HUES64 (cell line): ENCODE data around the gene GAS6.

Experiments used
- H3K27ac ChIP-seq: 2 replicates; pipeline ENCODE4 v1.7.0; 2013; ENCODE audit warnings: low read depth, low read length, inconsistent platforms
- H3K27me3 ChIP-seq: 2 replicates; pipeline ENCODE4 v1.6.1; 2013; ENCODE audit warnings: mild to moderate bottlenecking, low read length; ENCODE audit not compliant: insufficient read depth
- H3K36me3 ChIP-seq: 2 replicates; pipeline ENCODE4 v1.6.1; 2013; ENCODE audit warnings: mild to moderate bottlenecking, low read length; ENCODE audit not compliant: insufficient read depth
- H3K4me1 ChIP-seq: 2 replicates; pipeline ENCODE4 v1.6.1; 2013; ENCODE audit warnings: mild to moderate bottlenecking, low read length, moderate library complexity; ENCODE audit not compliant: insufficient read depth
- H3K4me3 ChIP-seq: 2 replicates; pipeline ENCODE4 v1.5.1; 2013; ENCODE audit warnings: mild to moderate bottlenecking, low read length, moderate library complexity
- H3K9ac ChIP-seq: 2 replicates; pipeline ENCODE4 v1.6.1; 2013; ENCODE audit warnings: mild to moderate bottlenecking, low read depth, low read length
- H3K9me3 ChIP-seq: 2 replicates; pipeline ENCODE4 v1.6.1; 2013; ENCODE audit warnings: low read depth, low read length; ENCODE audit not compliant: insufficient read depth
- WGBS: fragments of 150-250, 120-280 bp; methylation state at CpG from one replicate; pipeline ENCODE4 v1.1.7; 2013; ENCODE audit warnings: missing lambda C conversion rate; 5-methylcytosine and 5-hydroxymethylcytosine counted together

GAS6 gene

DNA sequence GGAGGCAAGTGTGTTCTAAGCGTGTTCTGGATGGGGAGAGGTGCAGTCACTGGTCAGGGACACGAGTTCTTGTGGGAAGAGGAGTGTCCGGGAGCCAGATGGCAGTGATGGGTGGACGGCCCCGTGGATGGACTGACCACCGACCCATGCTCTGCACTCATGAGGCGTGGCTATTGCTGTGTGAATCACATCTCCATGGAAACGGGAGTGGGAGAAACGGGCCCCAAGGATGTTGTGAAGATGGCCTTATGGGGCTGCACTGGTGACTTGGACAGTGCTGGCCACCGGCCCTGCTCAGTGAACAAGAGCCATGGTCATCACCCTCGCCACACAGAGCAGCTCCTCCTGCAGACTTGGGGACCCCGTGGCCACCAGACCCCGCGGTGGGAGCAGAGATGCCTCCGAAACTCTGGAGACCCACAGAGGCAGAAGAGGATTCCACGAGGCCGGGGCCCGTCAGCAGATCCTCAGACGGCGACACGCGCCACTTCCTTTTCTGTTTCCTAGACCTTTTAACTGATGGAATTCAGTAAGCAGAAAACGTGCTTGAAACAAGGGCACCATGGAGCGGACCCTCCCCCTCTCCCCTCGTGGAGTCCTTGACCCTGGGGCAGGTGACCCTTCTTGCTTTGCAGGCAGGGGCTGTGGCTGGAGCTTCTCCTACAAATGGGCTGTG, 47.5 kb downstream of the GAS6 start:
- Histone ChIP-seq H3K9me3 (no peaks in the 10 kb centered on the region), H3K9ac (no peak overlapping the region), H3K36me3 (no peaks in the 10 kb centered on the region), H3K27me3 (no peaks in the 10 kb centered on the region), H3K27ac (no peak overlapping the region), H3K4me1 (no peaks in the 10 kb centered on the region), H3K4me3 (no peak overlapping the region)
- 87% methylated on average over 25 of the region's 25 CpGs for WGBS

DNA sequence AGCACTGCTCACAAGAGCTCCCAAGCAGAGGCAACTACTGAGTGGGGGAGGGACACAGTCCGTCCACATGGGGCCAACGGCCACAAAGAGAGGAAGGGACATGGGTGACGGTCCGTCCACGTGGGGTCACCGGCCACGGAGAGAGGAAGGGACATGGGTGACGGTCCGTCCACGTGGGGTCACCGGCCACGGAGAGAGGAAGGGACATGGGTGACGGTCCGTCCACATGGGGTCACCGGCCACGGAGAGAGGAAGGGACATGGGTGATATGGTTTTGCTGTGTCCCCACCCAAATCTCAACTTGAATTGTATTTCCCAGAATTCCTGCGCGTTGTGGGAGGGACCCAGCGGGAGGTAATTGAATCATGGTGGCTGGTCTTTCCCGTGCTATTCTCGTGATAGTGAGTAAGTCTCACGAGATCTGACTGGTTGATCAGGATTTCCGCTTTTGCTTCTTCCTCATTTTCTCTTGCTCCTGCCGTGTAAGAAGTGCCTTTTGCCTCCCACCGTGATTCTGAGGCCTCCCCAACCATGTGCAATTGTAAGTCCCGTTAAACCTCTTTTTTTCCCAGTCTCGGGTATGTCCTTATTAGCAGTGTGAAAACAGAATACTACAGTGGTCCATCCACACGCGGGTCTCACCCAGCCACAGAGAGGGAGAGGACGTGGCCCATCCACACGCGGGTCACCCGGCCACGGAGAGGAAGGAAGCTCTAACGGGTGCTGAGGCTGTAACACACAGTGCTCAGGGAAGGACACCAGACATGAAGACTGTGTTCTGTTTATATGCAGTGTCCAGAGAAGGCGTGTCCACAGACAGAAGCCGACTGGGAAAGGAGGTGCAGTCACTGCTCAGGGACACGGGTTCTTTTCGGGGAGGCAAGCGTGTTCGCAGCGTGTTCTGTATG, 48.5 kb downstream of the GAS6 start:
- Histone ChIP-seq H3K27me3 (no peaks in the 10 kb centered on the region), H3K27ac (no peak overlapping the region), H3K36me3 (no peaks in the 10 kb centered on the region), H3K9me3 (no peaks in the 10 kb centered on the region), H3K4me3 (no peak overlapping the region), H3K9ac (no peak overlapping the region), H3K4me1 (no peaks in the 10 kb centered on the region)
- WGBS = 92% methylated on average over 42 of the region's 42 CpGs

DNA sequence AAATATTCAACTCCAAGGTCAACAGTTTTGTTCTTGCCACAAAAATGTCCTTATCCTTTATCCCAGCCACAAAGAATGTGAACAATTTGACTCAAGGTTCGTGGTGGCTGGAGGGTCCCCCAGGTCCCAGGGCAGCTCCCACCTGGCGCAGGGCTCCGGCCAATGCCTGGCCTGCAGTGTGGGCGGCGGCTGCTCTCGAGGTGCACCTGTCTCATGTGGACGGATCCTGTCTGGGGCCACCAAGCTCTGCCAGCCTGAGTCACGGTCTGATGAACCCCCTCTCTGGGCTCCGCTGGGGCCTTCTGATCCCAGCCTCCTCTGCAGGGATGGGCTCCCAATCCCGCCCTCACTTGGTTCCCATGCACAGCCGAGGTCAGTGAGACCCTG, 49.4 kb downstream of the GAS6 start:
- Histone ChIP-seq H3K27ac (no peak overlapping the region), H3K9me3 (no peaks in the 10 kb centered on the region), H3K27me3 (no peaks in the 10 kb centered on the region), H3K4me1 (no peaks in the 10 kb centered on the region), H3K36me3 (no peaks in the 10 kb centered on the region), H3K9ac (no peak overlapping the region), H3K4me3 (no peak overlapping the region)
- 86% methylated on average over 11 of the region's 11 CpGs for WGBS

DNA sequence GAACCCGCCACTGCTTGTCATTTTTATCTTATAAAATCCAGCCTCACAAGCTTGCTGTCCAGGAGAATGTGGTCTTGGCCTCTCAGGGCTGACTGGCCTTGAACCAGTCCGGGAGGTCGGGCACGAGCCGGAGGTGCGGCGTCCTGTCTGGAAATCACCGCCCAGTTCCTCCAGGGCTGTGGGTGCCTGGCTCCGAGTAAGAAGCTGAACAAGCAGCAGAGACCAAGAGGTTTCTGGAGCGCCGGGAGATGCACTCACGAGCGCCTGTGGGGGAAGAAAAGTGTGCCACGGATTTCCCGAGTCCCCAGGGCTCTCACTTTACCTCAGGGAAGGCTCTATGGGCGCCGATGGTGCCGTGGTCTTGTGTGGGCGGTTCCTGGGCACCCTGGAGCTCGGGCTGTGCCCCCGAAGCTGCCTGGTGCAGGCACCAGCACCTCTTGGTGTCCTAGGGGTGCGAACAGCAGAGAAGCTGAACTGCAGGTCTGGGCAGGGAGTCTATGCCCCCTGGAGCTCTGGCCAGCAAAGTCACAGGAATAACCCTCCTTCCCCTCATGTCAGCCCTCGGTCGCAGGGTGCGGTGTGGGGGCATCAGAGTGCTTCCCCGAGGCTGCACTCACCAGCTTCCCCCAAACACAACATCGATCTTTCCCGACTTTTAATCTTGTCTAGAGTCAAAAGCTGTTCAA, 50.0 kb downstream of the GAS6 start:
- Histone ChIP-seq H3K4me1 (no peaks in the 10 kb centered on the region), H3K36me3 (no peaks in the 10 kb centered on the region), H3K27me3 (no peaks in the 10 kb centered on the region), H3K27ac (no peak overlapping the region), H3K9me3 (no peaks in the 10 kb centered on the region), H3K9ac (no peak overlapping the region), H3K4me3 (no peak overlapping the region)
- 92% methylated on average over 28 of the region's 28 CpGs for WGBS

DNA sequence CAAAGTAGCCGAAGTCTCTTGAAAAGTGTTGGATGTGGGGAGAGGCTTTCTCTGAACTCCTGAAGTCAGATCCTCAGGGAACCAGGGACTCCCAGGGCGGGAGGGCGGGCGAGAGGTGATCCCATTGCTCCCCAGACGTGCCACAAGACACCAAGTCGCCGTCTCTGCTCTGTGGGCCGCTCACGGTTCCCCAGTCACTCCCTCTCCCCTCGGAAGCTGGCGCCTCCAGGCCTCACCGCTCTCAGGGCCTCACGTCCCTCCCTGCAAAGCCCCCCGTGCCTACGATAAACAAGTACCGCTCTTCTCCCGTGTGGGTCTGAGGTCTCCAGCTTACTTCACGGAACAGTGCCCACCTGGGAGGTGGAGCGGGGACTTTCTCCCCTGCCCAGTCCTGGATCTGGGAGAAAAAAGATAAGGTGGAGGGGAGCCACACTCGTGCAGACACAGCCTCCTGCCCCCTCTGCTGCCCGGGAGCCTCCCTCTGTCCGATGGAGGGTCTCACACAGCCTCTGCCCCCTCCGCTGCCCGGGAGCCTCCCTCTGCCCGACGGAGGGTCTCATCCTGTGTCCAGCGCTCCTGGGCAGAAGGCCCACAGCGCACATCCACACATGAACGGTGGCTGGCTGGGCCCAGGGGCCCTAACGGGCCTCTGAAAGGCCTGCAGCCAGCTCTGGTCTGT, 50.7 kb downstream of the GAS6 start:
- H3K36me3 ChIP-seq = no peaks in the 10 kb centered on the region
- H3K9ac ChIP-seq = no peak overlapping the region
- WGBS = 93% methylated on average over 30 of the region's 30 CpGs
- no peaks in the 10 kb centered on the region for H3K27me3 ChIP-seq
- H3K9me3 ChIP-seq = peaks cover 2% of the 10 kb centered on the region
- H3K27ac ChIP-seq = no peak overlapping the region
- H3K4me3 ChIP-seq = no peak overlapping the region
- no peaks in the 10 kb centered on the region for H3K4me1 ChIP-seq

DNA sequence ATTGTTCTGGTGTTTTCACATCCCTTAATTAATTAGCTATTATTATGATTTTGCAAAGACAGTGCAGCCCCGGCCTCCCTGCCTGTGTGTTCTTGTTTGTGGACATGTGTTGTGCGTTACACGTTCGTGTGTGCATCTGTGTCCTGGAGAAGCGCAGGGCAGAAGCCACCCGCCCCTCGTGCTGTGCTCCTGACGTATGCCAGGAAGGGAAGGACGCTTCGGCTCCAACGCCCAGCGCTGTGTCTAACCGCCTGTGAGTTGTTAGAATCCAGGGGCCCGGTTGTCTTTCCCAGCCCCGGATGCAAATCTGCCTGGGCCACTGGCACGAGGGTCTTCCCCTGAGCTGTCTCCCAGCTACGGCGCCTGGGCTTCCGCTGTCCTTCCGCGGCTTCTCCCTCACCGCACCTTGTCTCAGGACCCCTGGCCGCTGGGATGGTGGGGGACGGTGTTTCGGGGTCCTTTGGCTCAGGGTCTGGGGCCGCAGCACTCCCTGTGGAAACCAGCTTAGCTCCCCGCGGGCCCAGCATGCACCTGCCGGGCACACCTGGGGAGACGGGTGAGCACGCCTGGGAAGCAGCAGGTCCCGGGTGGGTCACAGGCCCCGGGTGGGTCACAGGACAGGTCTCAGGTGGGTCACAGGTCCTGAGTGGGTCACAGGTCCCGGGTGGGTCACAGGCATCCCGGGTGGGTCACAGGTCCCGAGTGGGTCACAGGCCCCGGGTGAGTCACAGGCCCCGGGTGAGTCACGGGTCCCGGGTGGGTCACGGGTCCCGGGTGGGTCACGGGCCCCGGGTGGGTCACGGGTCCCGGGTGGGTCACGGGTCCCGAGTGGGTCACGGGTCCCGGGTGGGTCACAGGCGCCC, 51.5 kb downstream of the GAS6 start:
- H3K9ac ChIP-seq = no peak overlapping the region
- no peak overlapping the region for H3K27ac ChIP-seq
- 90% methylated on average over 51 of the region's 51 CpGs for WGBS
- no peaks in the 10 kb centered on the region for H3K36me3 ChIP-seq
- peaks cover 10% of the 10 kb centered on the region for H3K9me3 ChIP-seq
- no peak overlapping the region for H3K4me3 ChIP-seq
- no peaks in the 10 kb centered on the region for H3K27me3 ChIP-seq
- no peaks in the 10 kb centered on the region for H3K4me1 ChIP-seq

DNA sequence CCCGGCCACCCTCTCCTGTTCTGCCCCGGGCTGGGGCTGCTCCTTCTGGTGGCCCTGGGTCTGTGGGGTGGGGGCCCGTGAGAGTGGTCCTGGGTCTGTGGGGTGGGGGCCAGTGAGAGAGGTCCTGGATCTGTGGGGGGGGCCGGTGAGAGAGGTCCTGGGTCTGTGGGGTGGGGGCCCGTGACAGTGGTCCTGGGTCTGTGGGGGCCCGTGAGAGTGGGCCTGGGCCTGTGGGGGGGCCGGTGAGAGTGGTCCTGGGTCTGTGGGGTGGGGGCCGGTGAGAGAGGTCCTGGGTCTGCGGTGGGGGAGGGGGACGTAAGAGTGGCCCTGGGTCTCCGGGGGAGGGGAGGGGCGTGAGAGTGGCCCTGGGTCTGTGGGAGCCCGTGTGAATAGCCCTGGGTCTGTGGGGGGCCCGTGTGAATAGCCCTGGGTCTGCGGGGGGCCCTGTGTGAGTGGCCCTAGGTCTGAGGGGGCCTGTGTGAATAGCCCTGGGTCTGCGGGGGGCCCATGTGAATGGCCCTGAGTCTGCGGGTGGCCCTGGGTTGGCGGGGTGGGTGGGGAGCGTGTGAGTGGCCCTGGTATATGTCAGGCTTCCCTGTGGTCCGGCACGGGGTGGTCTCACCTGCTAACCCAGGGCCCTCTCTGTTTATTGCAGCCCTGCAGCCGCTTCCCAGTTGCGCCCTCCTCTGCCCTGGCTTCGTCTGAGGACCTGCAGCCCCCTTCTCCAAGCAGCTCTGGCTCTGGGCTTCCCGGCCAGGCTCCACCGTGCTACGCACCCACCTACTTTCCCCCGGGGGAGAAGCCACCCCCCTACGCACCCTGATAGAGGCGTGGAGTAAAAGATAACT, 52.6 kb downstream of the GAS6 start:
- H3K36me3 ChIP-seq = no peaks in the 10 kb centered on the region
- H3K27ac ChIP-seq = no peak overlapping the region
- WGBS = 90% methylated on average over 30 of the region's 30 CpGs
- no peaks in the 10 kb centered on the region for H3K4me1 ChIP-seq
- H3K27me3 ChIP-seq = no peaks in the 10 kb centered on the region
- H3K9ac ChIP-seq = no peak overlapping the region
- H3K4me3 ChIP-seq = no peak overlapping the region
- H3K9me3 ChIP-seq = peaks cover 10% of the 10 kb centered on the region

DNA sequence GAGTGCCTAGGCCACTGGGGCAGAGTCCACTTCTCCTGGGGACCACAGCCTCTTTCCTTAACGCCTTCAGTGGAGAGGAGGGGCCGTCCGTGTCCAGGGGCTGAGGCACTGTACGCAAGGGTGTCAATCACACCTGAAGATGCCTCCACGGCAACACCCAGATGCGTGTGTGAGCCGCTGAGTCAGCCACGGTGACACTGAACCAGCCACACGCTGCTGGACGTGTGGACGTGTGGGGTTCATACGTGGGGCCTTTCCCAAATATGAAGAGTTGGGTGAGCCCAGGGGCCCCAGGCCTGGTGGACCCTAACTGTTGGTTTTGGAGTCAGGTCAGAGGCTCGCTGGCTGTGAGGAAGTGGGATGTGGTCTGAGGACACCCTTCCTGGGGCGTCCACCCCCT, 53.2 kb downstream of the GAS6 start:
- no peak overlapping the region for H3K4me3 ChIP-seq
- H3K27ac ChIP-seq = no peak overlapping the region
- H3K27me3 ChIP-seq = no peaks in the 10 kb centered on the region
- WGBS = 94% methylated on average over 14 of the region's 14 CpGs
- no peaks in the 10 kb centered on the region for H3K4me1 ChIP-seq
- H3K36me3 ChIP-seq = no peaks in the 10 kb centered on the region
- H3K9ac ChIP-seq = no peak overlapping the region
- peaks cover 10% of the 10 kb centered on the region for H3K9me3 ChIP-seq

DNA sequence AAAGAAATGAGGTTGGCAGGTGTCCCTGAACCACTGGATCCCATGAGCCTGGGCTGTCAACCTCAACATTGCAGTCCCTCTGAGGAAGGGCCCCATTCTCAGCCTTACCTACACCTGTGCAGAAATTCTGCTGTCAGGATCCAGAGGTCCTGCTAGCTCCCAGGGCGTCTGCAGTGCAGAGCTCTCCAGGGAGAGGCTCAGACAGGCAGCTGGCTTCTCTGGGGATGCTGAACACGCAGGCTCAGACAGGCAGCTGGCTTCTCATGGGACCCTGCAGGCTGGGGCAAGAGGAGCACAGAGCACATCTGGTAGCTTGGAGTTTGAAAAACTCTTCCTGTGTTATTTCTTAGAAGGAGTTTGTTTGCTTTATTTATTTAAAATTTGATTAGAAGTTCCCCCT, 53.9 kb downstream of the GAS6 start:
- Histone ChIP-seq H3K9me3 (peaks cover 10% of the 10 kb centered on the region), H3K27me3 (no peaks in the 10 kb centered on the region), H3K27ac (no peak overlapping the region), H3K36me3 (no peaks in the 10 kb centered on the region), H3K9ac (no peak overlapping the region), H3K4me1 (no peaks in the 10 kb centered on the region), H3K4me3 (no peak overlapping the region)
- WGBS = 74% methylated on average over 2 of the region's 2 CpGs
